Lower leg skin (tissue), 4 donors: Measurements from ENCODE around the gene DOCK1. TPM values are rescaled to one million over a fixed set of nuclear protein-coding genes. Genes with fewer than 3 reads are reported as not detected.

Experiments used
- DNase-seq, 2 donors: peaks; one replicate each; pipeline ENCODE4 v3.0.0-alpha.2; 2019; ENCODE audit warnings: low spot score in 2 of 2
- H3K4me3 ChIP-seq: fragments of 200-600 bp; sonication (generic); 2 replicates; pipeline ENCODE4 v1.5.1; 2017; ENCODE audit warnings: mild to moderate bottlenecking, low read depth; ENCODE audit not compliant: poor library complexity, severe bottlenecking
- CTCF ChIP-seq, 3 donors: fragments of 450-650 bp; IDR thresholded peaks; one replicate each; pipeline ENCODE4 v1.5.1; 2016; ENCODE audit warnings: antibody characterized with exemption in 3 of 3, mild to moderate bottlenecking in 3 of 3, moderate library complexity in 2 of 3
- POLR2A ChIP-seq, 2 donors: fragments of 450-650 bp; IDR thresholded peaks; one replicate each; pipeline ENCODE4 v1.6.1; 2016 to 2017; ENCODE audit warnings: antibody characterized with exemption in 2 of 2, mild to moderate bottlenecking in 1 of 2, moderate library complexity in 1 of 2
- WGBS, 2 donors: methylation state at CpG; one replicate each; pipeline ENCODE4 v1.1.5; 2018; 5-methylcytosine and 5-hydroxymethylcytosine counted together
- intact Hi-C: fragments of 100-400 bp; cut with DNase I; formaldehyde crosslinking; loops from one replicate; pipeline ENCODE4 v1.15.0; 2023; ENCODE audit warnings: low total_unique reads
- total RNA-seq, 4 donors: library from RNA; depleted of rRNA; stranded (reverse); fragments of >200 nt; gene quantifications; one replicate each; pipeline ENCODE4 v1.1.0, GENCODE V29; 2016

The DOCK1 gene
- total RNA-seq, 4 donors from 2014 or later = 76.6 to 108 (median 83.4) TPM

GRCh38 chr10:126917975-126918908 lies 13.0 kb downstream of the DOCK1 start:
- intact Hi-C loops = no loop called here
- 58 to 70% methylated on average over 13 to 21 of the region's 24 CpGs for WGBS, 2 donors
- no peak for DNase-seq
- TF ChIP-seq POLR2A (IDR thresholded peaks at IDR 0.05) = no peak
- H3K4me3 ChIP-seq = no peak overlapping the region

GRCh38 chr10:126919426-126919825 lies 14.2 kb downstream of the DOCK1 start:
- DNase-seq = no peak
- 78 to 82% methylated on average over 13 of the region's 13 CpGs for WGBS, 2 donors
- TF ChIP-seq CTCF (IDR thresholded peaks at IDR 0.05) (no peak), POLR2A (IDR thresholded peaks at IDR 0.05) (no peak)

GRCh38 chr10:126921162-126921561 lies 15.9 kb downstream of the DOCK1 start:
- no peak for DNase-seq

More at GRCh38 chr10:126919426-126919825, 14.2 kb downstream of the DOCK1 start:
- intact Hi-C loops = no loop called here
- no peak overlapping the region for H3K4me3 ChIP-seq

GRCh38 chr10:126921974-126922525 lies 16.8 kb downstream of the DOCK1 start:
- TF ChIP-seq CTCF (IDR thresholded peaks at IDR 0.05) (no peak), POLR2A (IDR thresholded peaks at IDR 0.05) (no peak)
- no peak for DNase-seq
- intact Hi-C loops = no loop called here
- WGBS, 2 donors = 63 to 78% methylated on average over 4 of the region's 4 CpGs
- no peak overlapping the region for H3K4me3 ChIP-seq

More at GRCh38 chr10:126921162-126921561, 15.9 kb downstream of the DOCK1 start:
- 96 to 97% methylated on average over 4 of the region's 4 CpGs for WGBS, 2 donors
- intact Hi-C loops = no loop called here
- H3K4me3 ChIP-seq = no peak overlapping the region
- TF ChIP-seq CTCF (IDR thresholded peaks at IDR 0.05) (no peak), POLR2A (IDR thresholded peaks at IDR 0.05) (no peak)

- intact Hi-C loops = no loop called here
- TF ChIP-seq CTCF (IDR thresholded peaks at IDR 0.05) (no peak), POLR2A (IDR thresholded peaks at IDR 0.05) (no peak)
- DNase-seq = no peak
- no peak overlapping the region for H3K4me3 ChIP-seq
- WGBS, 2 donors = 33% methylated on average over 6 of the region's 6 CpGs
Measured at GRCh38 chr10:126924180-126924914, 19.1 kb downstream of the DOCK1 start.

- DNase-seq = no peak
- no peak for TF ChIP-seq CTCF (IDR thresholded peaks at IDR 0.05)
- no peak for TF ChIP-seq POLR2A (IDR thresholded peaks at IDR 0.05)
- H3K4me3 ChIP-seq = no peak overlapping the region
- WGBS, 2 donors = 18 to 24% methylated on average over 3 of the region's 3 CpGs
- intact Hi-C loops = no loop called here
Measured at GRCh38 chr10:126924915-126925300, 19.7 kb downstream of the DOCK1 start.
